ENCODE measurements around the gene SLC6A3. TPM values are rescaled to one million over a fixed set of nuclear protein-coding genes. Genes with fewer than 3 reads are reported as not detected.
"Not testable (repeated sequence)": the region's sequence is repeated elsewhere in the genome, so short reads cannot be mapped to it uniquely, and the experiment has no call there.

Gene SLC6A3
- total RNA-seq, 2 experiments from 2014 or later, result not detected

- no peak overlapping the region for H3K27ac Mint-ChIP-seq
- DNase-seq, result no peak
- no peaks in the 10 kb centered on the region for H3K4me1 Mint-ChIP-seq (ENCODE audit: low read depth)
- intact Hi-C loops (cut with micrococcal nuclease), result no loop called here
- H3K4me3 Mint-ChIP-seq, result no peak overlapping the region
- H3K9me3 Mint-ChIP-seq, result no peaks in the 10 kb centered on the region
- CTCF ChIA-PET, result interaction anchor here (2.3 kb wide), 1 partner anchor 9 kb away, joined by 9 read pairs; no protein-coding TSS in a partner anchor
- H3K27me3 Mint-ChIP-seq (ENCODE audit: low read depth), result no peaks in the 10 kb centered on the region
- no peaks in the 10 kb centered on the region for H3K36me3 Mint-ChIP-seq (ENCODE audit: low read depth)
Observed at GRCh38 chr5:1371218-1371971, 73.8 kb downstream of the SLC6A3 start.

DNA sequence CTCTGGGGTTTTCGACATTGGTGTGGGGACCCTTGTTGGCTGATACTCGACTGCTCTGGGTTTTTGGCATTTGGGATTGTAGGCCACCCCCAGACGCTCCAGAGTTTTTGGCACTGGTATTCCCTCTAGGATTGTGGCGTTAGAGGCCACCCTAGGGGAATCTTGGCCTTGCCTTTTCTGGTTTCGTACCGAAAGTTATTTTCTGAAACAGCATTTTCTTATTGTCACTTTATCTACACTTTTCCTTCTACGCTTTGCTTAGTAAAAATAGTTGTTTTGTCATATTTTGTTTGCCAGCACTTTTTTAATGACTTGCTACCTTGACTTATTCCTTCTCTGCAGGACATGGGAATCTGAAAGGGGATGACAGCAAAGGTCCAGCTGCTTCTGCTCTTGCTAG, 75.2 kb downstream of the SLC6A3 start:
- DNase-seq, result no peak
- Mint-ChIP-seq H3K4me1 (ENCODE audit: low read depth) (no peaks in the 10 kb centered on the region), H3K9me3 (no peaks in the 10 kb centered on the region), H3K27ac (no peak overlapping the region), H3K4me3 (no peak overlapping the region), H3K27me3 (ENCODE audit: low read depth) (peaks cover 2% of the 10 kb centered on the region), H3K36me3 (ENCODE audit: low read depth) (no peaks in the 10 kb centered on the region)
- CTCF ChIA-PET, result interaction anchor here (2.3 kb wide), 1 partner anchor 10 kb away, joined by 9 read pairs; no protein-coding TSS in a partner anchor
- intact Hi-C loops (cut with micrococcal nuclease), result no loop called here

GRCh38 chr5:1368756-1369155, 76.5 kb downstream of the SLC6A3 start:
- Mint-ChIP-seq H3K4me1 (ENCODE audit: low read depth) (no peaks in the 10 kb centered on the region), H3K9me3 (no peaks in the 10 kb centered on the region)
- intact Hi-C loops (cut with micrococcal nuclease), result no loop called here

DNA sequence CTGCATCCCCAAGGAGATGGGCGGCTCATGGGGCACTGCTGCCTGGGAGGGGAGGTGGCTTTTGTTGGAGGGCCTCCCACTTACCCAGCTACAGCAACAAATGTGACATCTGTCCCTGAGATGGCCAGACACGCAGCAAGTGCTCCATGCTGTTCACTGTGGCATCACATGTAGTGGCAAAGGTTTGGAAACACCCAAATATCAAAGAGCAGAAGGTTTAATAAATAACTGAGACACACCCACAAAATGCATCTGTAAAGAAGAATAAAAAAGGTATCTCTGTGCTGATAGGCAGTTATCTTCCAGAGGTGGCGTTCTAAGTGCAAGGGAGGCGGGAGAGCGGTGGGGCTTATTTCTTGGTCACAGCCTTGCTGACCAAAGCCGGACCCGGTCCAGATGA, 77.0 kb downstream of the SLC6A3 start:
- CTCF ChIA-PET, result no interaction called here
- Mint-ChIP-seq H3K4me3 (no peak overlapping the region), H3K27me3 (ENCODE audit: low read depth) (peaks cover 10% of the 10 kb centered on the region), H3K9me3 (no peaks in the 10 kb centered on the region), H3K36me3 (ENCODE audit: low read depth) (no peaks in the 10 kb centered on the region), H3K27ac (no peak overlapping the region), H3K4me1 (ENCODE audit: low read depth) (no peaks in the 10 kb centered on the region)
- intact Hi-C loops (cut with micrococcal nuclease), result no loop called here
- DNase-seq, result no peak

More at GRCh38 chr5:1368756-1369155, 76.5 kb downstream of the SLC6A3 start:
- CTCF ChIA-PET, result no interaction called here
- Mint-ChIP-seq H3K27me3 (ENCODE audit: low read depth) (peaks cover 5% of the 10 kb centered on the region), H3K27ac (no peak overlapping the region), H3K4me3 (no peak overlapping the region), H3K36me3 (ENCODE audit: low read depth) (no peaks in the 10 kb centered on the region)
- no peak for DNase-seq

GRCh38 chr5:1367149-1367548, 78.1 kb downstream of the SLC6A3 start:
- Mint-ChIP-seq H3K27ac (no peak overlapping the region), H3K9me3 (no peaks in the 10 kb centered on the region), H3K27me3 (ENCODE audit: low read depth) (peaks cover 11% of the 10 kb centered on the region), H3K4me1 (ENCODE audit: low read depth) (no peaks in the 10 kb centered on the region), H3K4me3 (no peak overlapping the region), H3K36me3 (ENCODE audit: low read depth) (no peaks in the 10 kb centered on the region)
- DNase-seq, result no peak
- intact Hi-C loops (cut with micrococcal nuclease), result no loop called here
- CTCF ChIA-PET, result no interaction called here

GRCh38 chr5:1366514-1366913, 78.7 kb downstream of the SLC6A3 start:
- CTCF ChIA-PET, result no interaction called here
- peaks cover 11% of the 10 kb centered on the region for H3K27me3 Mint-ChIP-seq (ENCODE audit: low read depth)
- H3K9me3 Mint-ChIP-seq, result no peaks in the 10 kb centered on the region
- H3K27ac Mint-ChIP-seq, result no peak overlapping the region
- intact Hi-C loops (cut with micrococcal nuclease), result no loop called here
- no peak for DNase-seq
- no peaks in the 10 kb centered on the region for H3K4me1 Mint-ChIP-seq (ENCODE audit: low read depth)
- no peaks in the 10 kb centered on the region for H3K36me3 Mint-ChIP-seq (ENCODE audit: low read depth)
- no peak overlapping the region for H3K4me3 Mint-ChIP-seq

GRCh38 chr5:1364211-1364610, 81.0 kb downstream of the SLC6A3 start:
- CTCF ChIA-PET, result interaction anchor here (1.1 kb wide), 1 partner anchor 10 kb away, joined by 3 read pairs; no protein-coding TSS in a partner anchor
- intact Hi-C loops (cut with micrococcal nuclease), result no loop called here
- no peaks in the 10 kb centered on the region for H3K9me3 Mint-ChIP-seq
- H3K4me3 Mint-ChIP-seq, result no peak overlapping the region
- DNase-seq, result no peak
- no peak overlapping the region for H3K27ac Mint-ChIP-seq
- H3K27me3 Mint-ChIP-seq (ENCODE audit: low read depth), result peaks cover 11% of the 10 kb centered on the region
- no peaks in the 10 kb centered on the region for H3K36me3 Mint-ChIP-seq (ENCODE audit: low read depth)
- H3K4me1 Mint-ChIP-seq (ENCODE audit: low read depth), result no peaks in the 10 kb centered on the region

- no peaks in the 10 kb centered on the region for H3K9me3 Mint-ChIP-seq
- no peaks in the 10 kb centered on the region for H3K4me1 Mint-ChIP-seq (ENCODE audit: low read depth)
- H3K36me3 Mint-ChIP-seq (ENCODE audit: low read depth), result no peaks in the 10 kb centered on the region
- DNase-seq, result no peak
- H3K27me3 Mint-ChIP-seq (ENCODE audit: low read depth), result peaks cover 11% of the 10 kb centered on the region
- intact Hi-C loops (cut with micrococcal nuclease), result no loop called here
- H3K4me3 Mint-ChIP-seq, result no peak overlapping the region
- H3K27ac Mint-ChIP-seq, result no peak overlapping the region
- CTCF ChIA-PET, result interaction anchor here (1.1 kb wide), 1 partner anchor 10 kb away, joined by 3 read pairs; no protein-coding TSS in a partner anchor
Observed at GRCh38 chr5:1363581-1363980, 81.7 kb downstream of the SLC6A3 start.

DNA sequence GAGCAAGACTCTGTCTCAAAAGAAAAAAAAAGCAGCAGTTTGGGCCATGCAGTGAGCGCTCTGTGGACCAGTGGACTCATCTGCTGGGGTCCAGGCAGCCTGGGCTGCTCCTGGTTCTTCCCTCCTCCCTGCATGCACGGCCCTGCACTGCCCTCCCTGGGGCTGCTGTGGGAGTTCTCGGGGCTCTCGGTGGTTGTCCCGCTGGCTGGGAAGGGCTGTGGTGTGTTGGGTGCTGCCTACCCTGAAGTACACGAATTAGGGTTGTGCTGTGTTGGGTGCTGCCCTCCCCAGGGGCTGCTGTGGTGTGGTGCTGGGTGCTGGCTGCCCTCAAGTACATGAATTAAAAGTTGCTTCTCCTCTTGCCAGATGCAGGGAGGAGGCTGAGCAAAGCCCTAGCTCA, 82.1 kb downstream of the SLC6A3 start:
- no peak for DNase-seq
- no peaks in the 10 kb centered on the region for H3K9me3 Mint-ChIP-seq
- H3K36me3 Mint-ChIP-seq (ENCODE audit: low read depth), result no peaks in the 10 kb centered on the region
- no peaks in the 10 kb centered on the region for H3K4me1 Mint-ChIP-seq (ENCODE audit: low read depth)
- H3K27ac Mint-ChIP-seq, result no peak overlapping the region
- peaks cover 11% of the 10 kb centered on the region for H3K27me3 Mint-ChIP-seq (ENCODE audit: low read depth)
- CTCF ChIA-PET, result interaction anchor here (1.0 kb wide), 1 partner anchor 126 kb away, joined by 3 read pairs; no protein-coding TSS in a partner anchor
- intact Hi-C loops (cut with micrococcal nuclease), result no loop called here
- H3K4me3 Mint-ChIP-seq, result no peak overlapping the region

DNA sequence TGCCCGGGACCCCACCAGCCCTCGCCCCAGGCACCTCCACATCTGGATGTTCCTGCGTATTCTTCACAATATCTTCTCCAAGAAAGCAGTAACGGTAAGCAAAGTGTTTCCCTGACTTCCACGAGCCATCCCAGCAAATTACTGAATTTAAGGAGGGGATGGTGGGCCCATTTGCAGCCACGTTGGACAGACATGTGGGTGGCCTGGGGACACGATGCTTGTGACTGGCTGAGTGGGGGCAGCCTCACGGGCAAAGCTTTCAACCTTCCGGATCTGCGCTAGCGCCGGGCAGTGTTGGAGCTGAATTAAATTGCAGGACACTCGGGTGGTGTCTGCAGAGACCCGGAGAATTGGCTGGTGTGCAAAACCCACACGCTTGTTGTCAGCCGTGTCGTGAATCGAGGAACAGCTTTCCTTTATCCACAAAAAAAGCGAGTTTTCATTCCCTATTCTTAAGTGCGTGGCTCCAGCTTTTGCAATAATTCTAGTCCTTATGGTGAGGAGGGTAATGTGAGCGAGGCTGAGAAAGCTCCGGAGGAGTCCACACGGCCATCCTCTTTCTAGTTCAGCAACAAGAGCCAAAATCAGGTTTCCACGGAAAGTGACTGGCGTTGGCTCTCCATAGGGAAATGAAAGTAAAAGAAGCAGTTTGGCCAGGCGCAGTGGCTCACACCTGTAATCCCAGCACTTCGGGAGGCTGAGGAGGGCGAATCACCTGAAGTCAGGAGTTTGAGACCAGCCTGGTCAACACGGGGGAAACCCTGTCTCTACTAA, 82.8 kb downstream of the SLC6A3 start:
- no peak for DNase-seq
- Mint-ChIP-seq H3K27ac (no peak overlapping the region), H3K27me3 (ENCODE audit: low read depth) (peaks cover 11% of the 10 kb centered on the region), H3K9me3 (no peaks in the 10 kb centered on the region), H3K4me1 (ENCODE audit: low read depth) (no peaks in the 10 kb centered on the region), H3K4me3 (no peak overlapping the region), H3K36me3 (ENCODE audit: low read depth) (no peaks in the 10 kb centered on the region)
- intact Hi-C loops (cut with micrococcal nuclease), result no loop called here
- CTCF ChIA-PET, result interaction anchor here (0.6 to 1.0 kb wide), 2 partner anchors 8 to 125 kb away, joined by 3 read pairs; no protein-coding TSS in a partner anchor

- Mint-ChIP-seq H3K27ac (no peak overlapping the region), H3K36me3 (ENCODE audit: low read depth) (no peaks in the 10 kb centered on the region), H3K4me1 (ENCODE audit: low read depth) (no peaks in the 10 kb centered on the region), H3K4me3 (no peak overlapping the region), H3K9me3 (no peaks in the 10 kb centered on the region), H3K27me3 (ENCODE audit: low read depth) (peaks cover 9% of the 10 kb centered on the region)
- CTCF ChIA-PET, result interaction anchor here (0.7 kb wide), 1 partner anchor 257 kb away, joined by 3 read pairs; no protein-coding TSS in a partner anchor
- intact Hi-C loops (cut with micrococcal nuclease), result no loop called here
- DNase-seq, result no peak
Observed at GRCh38 chr5:1360861-1361260, 84.4 kb downstream of the SLC6A3 start.

DNA sequence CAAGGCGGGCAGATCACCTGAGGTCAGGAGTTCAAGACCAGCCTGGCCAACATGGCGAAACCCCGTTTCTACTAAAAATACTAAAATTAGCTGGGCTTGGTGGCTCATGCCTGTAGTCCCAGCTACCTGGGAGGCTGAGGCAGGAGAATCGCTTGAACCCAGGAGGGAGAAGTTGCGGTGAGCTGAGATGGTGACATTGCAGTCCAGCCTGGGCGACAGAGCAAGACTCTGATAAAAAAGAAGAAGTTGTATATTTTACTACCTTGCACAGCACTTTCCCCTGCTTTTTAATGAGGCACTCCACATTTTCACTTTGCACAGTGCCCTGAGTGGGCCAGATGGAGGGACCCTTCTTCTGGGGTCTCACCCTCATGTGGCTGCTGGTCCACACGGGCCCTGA, 84.9 kb downstream of the SLC6A3 start:
- H3K36me3 Mint-ChIP-seq (ENCODE audit: low read depth); H3K27ac Mint-ChIP-seq; H3K9me3 Mint-ChIP-seq; H3K4me3 Mint-ChIP-seq; intact Hi-C loops (cut with micrococcal nuclease); DNase-seq; H3K4me1 Mint-ChIP-seq (ENCODE audit: low read depth); H3K27me3 Mint-ChIP-seq (ENCODE audit: low read depth): not testable (repeated sequence)
- CTCF ChIA-PET, result interaction anchor here (0.7 kb wide), 1 partner anchor 256 kb away, joined by 3 read pairs; no protein-coding TSS in a partner anchor

Measured in activated naive CD4-positive, alpha-beta T cell treated with anti-CD3 and anti-CD28 coated beads for 36 hours (primary cell).